ENCODE measurements around the gene LPO.

The LPO gene

GRCh38 chr17:58279016-58279711, 40.8 kb downstream of the LPO start:
- FAIRE-seq, result no peak

- FAIRE-seq, result no peak
These were observed 41.5 kb downstream of the LPO start for GRCh38 chr17:58279736-58280479.

GRCh38 chr17:58280480-58281217, 42.3 kb downstream of the LPO start, which contains the start of gene MPO:
TSS of gene MPO (minus strand) at chr17:58280935. CDS start at chr17:58280758, 177 bp downstream.
- FAIRE-seq, result no peak

- no peak for FAIRE-seq
These were observed 43.2 kb downstream of the LPO start for GRCh38 chr17:58281511-58282011.

DNA sequence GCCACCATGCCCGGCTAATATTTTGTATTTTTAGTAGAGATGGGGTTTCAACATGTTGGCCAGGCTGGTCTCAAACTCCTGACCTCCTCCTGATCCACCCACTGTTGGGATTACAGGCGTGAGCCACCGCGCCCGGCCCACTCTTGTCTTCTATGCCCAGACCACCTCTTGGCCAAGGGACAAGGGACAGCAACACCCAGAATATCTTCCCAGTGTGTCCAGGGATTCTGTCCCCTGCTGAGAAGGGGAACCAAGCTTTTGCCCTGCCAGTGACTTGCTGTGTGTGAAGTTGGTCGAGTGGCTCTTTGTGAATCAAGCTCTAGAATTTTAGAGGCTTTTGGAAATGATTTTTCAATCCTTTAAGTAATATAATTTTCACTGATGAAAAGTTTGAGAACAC, 44.1 kb downstream of the LPO start:
- FAIRE-seq, result no peak

GRCh38 chr17:58283674-58284612, 45.6 kb downstream of the LPO start:
- no peak for FAIRE-seq

DNA sequence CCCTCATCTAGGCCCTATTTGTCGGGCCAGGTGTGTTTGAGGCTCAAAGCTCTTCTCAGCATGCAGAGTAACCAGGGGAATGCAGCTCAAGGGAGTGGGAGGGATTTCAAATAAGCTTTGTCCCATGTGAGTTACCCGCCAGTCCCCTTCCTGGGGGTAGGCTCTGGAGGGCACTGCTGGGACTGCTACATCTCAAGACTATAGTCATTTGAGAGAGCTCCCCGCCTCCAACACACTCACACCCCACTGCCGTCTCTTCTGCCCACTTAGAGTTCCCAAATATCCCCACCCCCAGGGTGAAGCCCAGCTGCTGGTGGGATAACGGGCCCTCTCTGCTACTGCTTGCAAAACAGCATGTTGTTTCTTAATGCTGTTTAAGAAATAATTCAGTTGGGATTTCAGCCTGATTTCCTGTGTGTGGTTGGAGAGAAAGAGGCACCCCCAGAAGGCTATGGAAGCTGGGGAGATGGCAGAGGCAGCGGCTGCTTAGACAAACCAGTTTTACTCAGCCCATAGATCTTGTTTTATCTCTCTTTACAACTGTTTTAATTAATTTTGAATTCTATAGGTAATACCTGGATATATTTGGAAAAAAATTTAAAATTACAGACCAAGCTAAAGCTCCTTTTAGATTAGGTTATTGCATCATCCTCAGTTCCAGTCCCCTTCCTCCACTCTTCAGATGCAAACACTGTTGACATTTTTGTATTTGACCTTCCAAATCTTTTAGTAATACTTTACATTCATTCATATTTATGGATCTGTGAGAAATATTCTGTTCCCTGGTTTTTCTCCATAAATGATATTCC, 46.4 kb downstream of the LPO start:
- no peak for FAIRE-seq

DNA sequence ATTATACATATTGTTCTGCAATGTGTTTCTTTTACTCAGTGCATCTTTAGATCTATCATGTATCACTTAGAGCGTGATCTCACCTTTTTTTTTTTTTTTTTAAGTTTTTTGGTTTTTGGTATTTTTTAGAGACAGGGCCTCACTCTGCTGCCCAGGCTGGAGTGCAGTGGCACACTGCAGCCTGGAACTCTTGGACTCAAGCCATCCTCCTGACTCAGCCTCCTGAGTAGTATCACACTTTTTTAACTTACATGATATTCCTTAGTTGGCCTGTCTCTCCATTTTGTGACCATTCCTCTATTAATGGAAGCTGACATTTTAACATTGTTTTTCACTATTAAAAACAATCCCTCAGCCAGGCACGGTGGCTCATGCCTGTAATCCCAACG, 47.0 kb downstream of the LPO start:
- no peak for FAIRE-seq

- no peak for FAIRE-seq
These were observed 51.5 kb downstream of the LPO start for GRCh38 chr17:58289869-58290268.

DNA sequence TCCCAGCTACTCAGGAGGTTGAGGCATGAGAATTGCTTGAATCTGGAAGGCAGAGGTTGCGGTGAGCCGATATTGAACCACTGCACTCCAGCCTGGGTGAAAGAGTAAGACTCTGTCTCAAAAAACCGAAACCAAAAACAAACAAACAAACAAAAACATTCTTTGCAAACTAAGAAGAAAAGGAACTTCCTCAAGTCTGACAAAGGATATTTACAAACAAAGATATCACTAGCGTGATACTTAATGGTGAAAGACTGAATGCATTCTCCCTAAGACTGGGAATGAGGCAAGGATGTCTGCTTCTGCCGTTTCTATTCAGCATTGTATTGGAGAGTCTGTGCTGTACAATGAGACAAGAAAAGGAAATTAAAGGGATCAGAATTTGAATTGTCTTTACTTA, 52.9 kb downstream of the LPO start:
- FAIRE-seq, result no peak

GRCh38 chr17:58294034-58294433, 55.6 kb downstream of the LPO start:
- no peak for FAIRE-seq

- FAIRE-seq, result no peak
These were observed 62.0 kb downstream of the LPO start for GRCh38 chr17:58300336-58300735.

DNA sequence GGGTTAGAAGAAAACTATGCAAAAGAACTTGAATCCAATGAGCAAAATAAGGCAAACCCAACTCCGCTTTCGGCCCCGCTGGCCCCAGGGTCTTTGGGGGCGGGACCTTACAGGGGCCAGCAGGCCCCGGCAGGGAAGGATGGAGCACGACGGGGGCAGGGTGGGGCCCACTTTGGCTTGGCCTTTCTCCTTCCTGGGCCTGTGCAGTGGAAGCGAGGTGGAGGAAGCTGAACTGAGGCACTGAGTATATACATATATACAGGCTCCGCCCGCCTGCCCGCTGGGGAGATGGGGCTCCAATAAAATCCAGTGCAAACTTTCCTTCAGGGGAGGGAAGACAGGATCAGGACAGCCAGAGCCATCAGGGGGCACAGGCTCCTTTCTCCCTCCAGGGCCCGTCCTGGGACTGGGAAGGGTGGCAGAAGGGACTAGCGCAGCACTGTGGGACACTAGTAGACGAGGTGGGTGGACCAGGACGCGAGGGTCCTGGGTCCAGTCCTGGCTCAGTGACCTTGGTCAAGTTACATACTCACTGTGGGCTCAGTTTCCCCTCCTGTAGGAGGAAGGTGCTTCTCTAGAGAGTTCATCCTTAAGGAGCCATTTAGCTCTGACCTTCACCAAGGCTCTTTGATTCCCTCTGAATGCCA, 63.2 kb downstream of the LPO start:
- no peak for FAIRE-seq

DNA sequence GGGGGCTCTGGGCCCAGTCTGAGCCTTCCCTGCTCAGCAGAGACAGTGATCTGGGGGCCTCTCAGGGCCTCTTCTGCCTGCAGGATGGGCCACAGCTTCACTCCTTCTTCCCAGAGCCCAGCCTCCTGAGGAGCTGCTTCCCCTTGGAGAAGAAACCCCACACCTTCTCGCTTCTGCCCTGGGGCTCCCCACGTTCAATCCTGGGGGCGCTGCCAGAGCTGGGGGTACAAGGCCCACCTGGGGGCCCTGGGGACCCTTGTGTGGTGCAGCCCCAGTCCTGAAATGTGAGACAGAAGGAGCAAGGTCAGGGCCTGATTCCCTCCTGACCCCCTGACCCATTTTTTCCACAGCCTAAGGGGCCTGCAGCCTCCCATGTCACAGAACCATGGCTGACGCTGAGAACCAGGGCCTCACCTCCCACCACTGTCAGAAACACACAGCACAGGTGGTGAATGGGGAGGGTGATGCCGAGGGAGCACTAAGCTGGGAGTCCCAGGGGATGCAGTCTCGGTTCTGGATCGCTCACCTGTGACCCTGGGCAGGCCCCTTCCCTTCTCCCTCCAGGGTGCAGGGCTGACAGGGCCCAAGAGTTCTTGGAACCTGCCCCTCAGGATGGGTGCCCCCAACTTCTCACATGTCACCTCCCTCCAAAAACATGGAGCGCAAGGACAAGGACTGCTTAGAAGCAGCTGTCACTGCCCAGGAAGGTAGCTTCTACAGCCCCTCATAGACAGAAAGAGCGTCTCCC, 64.0 kb downstream of the LPO start:
- no peak for FAIRE-seq

GRCh38 chr17:58302919-58303585, 64.7 kb downstream of the LPO start:
- no peak for FAIRE-seq

- no peak for FAIRE-seq
These were observed 65.8 kb downstream of the LPO start for GRCh38 chr17:58303971-58304749.

DNA sequence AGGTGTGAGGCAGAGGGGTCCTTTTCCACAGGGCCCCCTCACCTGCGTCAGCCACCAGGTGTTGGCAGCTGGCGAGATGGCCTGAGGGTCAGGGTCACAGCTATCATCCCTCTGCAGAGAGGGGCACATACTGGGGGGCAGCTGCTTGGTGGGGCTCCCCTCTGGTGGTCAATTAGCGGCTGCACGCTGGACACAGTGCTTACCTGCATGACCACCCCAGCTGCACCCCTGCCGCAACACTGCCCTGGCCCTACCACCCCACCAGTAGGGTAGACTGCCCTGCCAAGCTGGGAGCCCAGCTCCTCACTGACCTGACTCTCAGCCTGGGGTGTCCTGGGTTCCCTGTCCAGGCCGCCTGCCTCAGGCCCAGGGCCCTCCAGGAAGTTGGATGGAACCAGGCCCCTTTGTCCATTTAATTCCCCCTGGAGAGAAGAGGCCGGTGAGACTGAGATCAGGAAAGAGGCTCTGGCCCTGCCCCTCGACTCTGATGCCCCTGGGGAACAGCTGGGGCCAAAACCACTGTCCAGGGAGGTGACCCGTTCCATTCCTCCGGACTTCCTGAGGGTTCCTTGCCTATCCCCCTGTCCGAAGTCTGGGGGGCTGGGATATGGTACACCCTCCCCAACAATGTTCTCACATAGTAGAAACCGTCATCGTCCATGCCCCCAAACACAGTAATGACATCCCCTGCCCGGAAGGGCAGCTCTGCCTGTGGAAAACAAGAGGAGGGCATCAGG, 66.5 kb downstream of the LPO start:
- no peak for FAIRE-seq

- no peak for FAIRE-seq
These were observed 67.2 kb downstream of the LPO start for GRCh38 chr17:58305626-58306025.
